AG10803 (cell line): ENCODE results near the gene SLC41A2.
"Not testable (repeated sequence)": the region's sequence is repeated elsewhere in the genome, so short reads cannot be mapped to it uniquely, and the experiment has no call there.

Source experiments
- DNase-seq: peaks from one replicate; pipeline ENCODE4 v3.0.0; 2010; ENCODE audit warnings: low read depth
- H3K4me3 ChIP-seq: 2 replicates; pipeline ENCODE4 v1.5.1; 2011; ENCODE audit warnings: mild to moderate bottlenecking, low read length, control low read depth
- TF ChIP-seq, protein P1 (sequence below): conservative IDR thresholded peaks from 2 replicates; pipeline ENCODE4 v1.5.1; 2011; ENCODE audit warnings: mild to moderate bottlenecking, low read length, control low read depth, inconsistent platforms

SLC41A2 gene

DNA sequence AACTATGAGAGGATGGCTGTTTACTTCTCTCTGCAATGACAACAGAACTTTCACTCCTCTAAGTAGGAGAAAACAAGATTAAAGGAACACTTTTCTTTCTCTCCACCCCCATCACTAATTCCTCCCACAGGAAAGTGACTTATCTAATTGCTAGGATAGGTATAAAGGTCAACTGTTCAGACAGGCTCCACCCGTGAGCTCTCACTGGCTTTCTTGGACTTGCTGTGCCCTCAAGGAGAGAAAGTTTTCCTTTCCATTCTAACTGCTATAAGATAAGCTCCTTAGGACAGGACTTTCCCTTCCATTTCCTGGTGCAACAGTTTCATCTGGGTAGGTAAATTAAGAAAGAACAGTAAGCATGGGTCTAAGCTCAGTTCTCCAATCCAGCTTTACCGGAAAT is 4.8 kb downstream of the SLC41A2 start:
- H3K4me3 ChIP-seq, result no peak overlapping the region
- TF ChIP-seq, protein P1, sequence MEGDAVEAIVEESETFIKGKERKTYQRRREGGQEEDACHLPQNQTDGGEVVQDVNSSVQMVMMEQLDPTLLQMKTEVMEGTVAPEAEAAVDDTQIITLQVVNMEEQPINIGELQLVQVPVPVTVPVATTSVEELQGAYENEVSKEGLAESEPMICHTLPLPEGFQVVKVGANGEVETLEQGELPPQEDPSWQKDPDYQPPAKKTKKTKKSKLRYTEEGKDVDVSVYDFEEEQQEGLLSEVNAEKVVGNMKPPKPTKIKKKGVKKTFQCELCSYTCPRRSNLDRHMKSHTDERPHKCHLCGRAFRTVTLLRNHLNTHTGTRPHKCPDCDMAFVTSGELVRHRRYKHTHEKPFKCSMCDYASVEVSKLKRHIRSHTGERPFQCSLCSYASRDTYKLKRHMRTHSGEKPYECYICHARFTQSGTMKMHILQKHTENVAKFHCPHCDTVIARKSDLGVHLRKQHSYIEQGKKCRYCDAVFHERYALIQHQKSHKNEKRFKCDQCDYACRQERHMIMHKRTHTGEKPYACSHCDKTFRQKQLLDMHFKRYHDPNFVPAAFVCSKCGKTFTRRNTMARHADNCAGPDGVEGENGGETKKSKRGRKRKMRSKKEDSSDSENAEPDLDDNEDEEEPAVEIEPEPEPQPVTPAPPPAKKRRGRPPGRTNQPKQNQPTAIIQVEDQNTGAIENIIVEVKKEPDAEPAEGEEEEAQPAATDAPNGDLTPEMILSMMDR, result no peak
- no peak for DNase-seq

DNA sequence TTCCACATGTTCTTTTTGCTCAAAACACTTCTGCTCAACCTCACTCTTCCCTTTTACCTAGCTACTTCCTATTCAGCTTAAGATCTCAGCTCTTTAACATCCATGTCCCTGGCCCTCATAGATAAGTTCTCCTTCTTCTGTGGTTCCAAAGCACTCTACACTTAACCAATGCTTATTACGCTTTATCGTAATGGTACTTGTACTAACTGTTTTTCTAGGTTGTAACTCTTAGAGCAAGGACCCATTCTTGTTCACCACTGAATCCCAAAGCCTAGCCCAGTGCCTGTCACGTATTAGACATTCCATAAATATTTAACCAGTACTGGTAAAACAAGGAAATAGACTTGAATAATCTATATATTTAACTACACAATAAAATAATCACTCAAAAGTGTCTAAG is 5.3 kb downstream of the SLC41A2 start:
- DNase-seq, result no peak
- no peak overlapping the region for H3K4me3 ChIP-seq
- TF ChIP-seq, protein P1, result no peak

DNA sequence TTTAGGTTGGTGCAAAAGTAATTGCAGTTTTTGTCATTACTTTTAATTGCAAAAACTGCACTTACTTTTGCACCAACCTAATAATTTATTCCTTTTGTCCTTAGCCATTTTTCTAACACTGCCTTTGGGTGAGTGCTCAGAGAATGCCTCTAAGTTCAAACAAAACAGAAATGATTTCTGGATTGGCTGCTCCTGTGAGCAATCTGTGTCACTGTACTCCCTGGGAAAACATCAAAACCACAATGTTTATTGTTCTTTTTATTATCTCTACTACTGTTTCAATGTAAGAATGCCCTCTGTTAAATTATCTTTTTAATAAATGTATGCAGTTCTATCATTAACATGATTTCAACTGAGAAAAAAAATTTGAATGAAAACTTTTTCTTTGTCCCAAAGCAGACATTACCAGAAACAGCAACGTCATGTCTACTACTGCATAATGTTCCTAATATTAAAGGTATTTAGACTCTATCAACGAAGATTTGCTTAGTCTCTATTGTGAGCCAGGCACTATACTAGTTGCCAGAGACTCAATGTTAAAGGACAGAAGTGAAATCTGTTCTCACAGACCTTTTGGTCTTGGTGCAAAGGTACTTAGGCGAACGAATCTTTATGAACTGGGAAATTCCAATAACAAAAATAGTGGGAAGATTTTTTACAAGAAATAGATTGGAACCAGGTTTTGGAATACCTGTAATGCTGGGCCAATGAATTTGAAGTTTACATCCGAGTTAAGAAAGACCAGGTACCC is 6.2 kb downstream of the SLC41A2 start:
- DNase-seq, result no peak
- TF ChIP-seq, protein P1, result no peak

DNA sequence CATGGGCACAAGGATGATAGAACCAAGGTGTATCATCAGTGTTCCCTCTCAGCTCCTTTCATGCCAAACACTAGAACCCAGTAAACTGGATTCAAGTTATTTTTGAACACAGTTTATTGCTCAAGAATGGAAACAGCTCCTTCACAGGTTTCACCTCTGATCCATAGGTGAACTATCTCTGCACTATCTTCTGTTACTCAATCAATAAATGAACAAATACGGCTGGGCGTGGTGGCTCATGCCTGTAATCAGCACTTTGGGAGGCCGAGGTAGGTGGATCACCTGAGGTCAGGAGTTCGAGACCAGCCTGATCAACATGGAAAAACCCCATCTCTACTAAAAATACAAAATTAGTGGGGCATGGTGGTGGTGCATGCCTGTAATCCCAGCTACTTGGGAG is 9.4 kb downstream of the SLC41A2 start:
- DNase-seq, H3K4me3 ChIP-seq: not testable (repeated sequence)

More for the DNA sequence above, 6.2 kb downstream of the SLC41A2 start:
- no peak overlapping the region for H3K4me3 ChIP-seq

DNA sequence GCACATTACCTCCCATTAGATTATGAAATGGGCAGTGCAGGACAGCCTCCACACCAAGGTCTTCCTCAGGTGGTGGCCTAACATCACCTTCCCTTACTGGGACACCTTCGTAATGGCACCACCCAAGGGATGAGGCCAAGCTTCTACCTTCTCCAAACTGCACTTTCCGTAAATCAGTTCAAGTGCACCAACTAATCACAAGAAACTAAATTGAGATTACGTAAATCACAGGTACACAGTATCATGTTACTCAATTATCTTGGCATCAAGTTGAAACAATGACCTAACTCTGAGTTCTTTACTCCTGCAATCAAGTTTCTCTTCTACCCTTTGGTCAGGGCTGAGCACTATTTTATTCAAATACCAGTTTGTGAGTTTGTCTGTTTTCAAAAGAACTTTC is 13.8 kb downstream of the SLC41A2 start:
- DNase-seq, result no peak
- H3K4me3 ChIP-seq, result no peak overlapping the region
- TF ChIP-seq, protein P1, result no peak

DNA sequence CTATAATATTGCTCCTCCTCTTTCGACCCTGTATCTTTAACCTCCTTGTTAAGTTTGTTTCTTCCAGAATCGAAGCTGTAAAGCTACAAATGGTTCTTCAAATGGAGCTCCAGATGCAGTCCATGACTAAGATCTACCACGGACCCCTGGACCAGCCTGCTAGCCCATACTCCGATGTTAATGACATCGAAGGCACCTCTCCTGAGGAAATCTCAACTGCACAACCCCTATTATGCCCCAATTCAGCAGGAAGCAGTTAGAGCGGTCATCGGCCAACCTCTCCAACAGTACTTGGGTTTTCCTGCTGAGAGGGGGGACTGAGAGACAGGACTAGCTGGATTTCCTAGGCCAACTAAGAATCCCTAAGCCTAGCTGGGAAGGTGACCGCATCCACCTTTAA is 14.7 kb downstream of the SLC41A2 start:
- DNase-seq, H3K4me3 ChIP-seq: not testable (repeated sequence)

DNA sequence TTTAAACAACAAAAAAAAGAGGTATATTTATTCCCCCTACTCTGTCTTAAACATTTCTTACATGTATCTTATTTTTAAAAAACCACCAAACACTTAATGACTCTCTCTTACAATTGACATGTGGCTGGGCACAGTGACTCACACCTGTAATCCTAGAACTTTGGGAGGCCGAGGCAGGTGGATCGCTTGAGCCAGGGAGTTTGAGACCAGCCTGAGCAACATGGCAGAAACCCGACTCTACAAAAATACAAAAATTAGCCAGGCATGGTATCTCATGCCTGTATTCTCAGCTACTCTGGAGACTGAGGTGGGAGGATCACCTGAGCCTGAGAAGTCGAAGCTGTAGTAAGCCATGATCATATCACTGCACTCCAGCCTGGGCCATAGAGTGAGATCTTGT is 16.0 kb downstream of the SLC41A2 start:
- no peak overlapping the region for H3K4me3 ChIP-seq
- TF ChIP-seq, protein P1, result no peak
- no peak for DNase-seq

DNA sequence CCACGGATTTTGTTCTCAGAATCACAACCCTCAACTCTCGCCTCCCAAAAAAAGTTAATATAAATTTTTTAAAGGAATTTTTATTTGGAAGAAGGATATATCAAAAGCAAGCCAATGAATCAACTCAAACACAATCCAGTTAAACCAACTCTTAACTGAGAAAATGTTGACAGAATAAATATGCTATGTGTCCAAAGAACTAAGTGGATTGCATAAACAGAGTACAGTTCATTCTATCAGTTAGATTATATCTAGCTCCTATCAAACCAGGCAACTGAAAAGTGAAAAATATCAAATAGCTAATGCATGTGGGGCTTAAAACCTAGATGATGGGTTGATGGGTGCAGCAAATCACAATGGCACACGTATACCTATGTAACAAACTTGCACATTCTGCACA is 16.6 kb downstream of the SLC41A2 start:
- DNase-seq, result no peak
- TF ChIP-seq, protein P1, result no peak
- no peak overlapping the region for H3K4me3 ChIP-seq
